H1 (cell line): ENCODE results near the gene CBX4. TPM values are rescaled to one million over a fixed set of nuclear protein-coding genes. Genes with fewer than 3 reads are reported as not detected.

ENCODE experiments used
- CTCF ChIA-PET: fragments of 300-600 bp; sonication (Branson Sonifier 250); formaldehyde crosslinking; loops from one replicate; lab custom pipeline; 2021; ENCODE audit not compliant: partially characterized antibody; lab: Charles Lee
- POLR2A ChIA-PET: fragments of 300-600 bp; sonication (Branson Sonifier 250); formaldehyde crosslinking; loops from one replicate; lab custom pipeline; 2021; ENCODE audit warnings: inconsistent platforms; ENCODE audit not compliant: partially characterized antibody; lab: Charles Lee
- DNase-seq, 2 experiments: peaks; one replicate each; pipeline versions ENCODE4 v3.0.0 to v3.0.0-alpha.2; 2010 to 2022; ENCODE audit warnings: low spot score in 2 of 2, low read depth in 1 of 2, mixed read lengths in 1 of 2
- FAIRE-seq: peaks from 2 replicates; lab custom pipeline; 2011; peaks lifted over from hg19 to GRCh38; lab: Jason Lieb, UNC
- H2AFZ ChIP-seq: 2 replicates; pipeline ENCODE4 v1.8.1; 2012; ENCODE audit warnings: low read length, inconsistent platforms
- H2AK5ac ChIP-seq: 2 replicates; pipeline ENCODE4 v1.6.1; 2013; ENCODE audit warnings: low read depth, low read length
- H2BK120ac ChIP-seq: replicated peaks from 2 replicates; pipeline ENCODE3; 2013; ENCODE audit warnings: low read depth, low read length, inconsistent platforms
- H2BK12ac ChIP-seq: 2 replicates; pipeline ENCODE4 v1.6.1; 2013; ENCODE audit warnings: low read depth, low read length
- H2BK15ac ChIP-seq: 2 replicates; pipeline ENCODE4 v1.6.1; 2013; ENCODE audit warnings: low read length
- H2BK20ac ChIP-seq: 2 replicates; pipeline ENCODE4 v1.6.1; 2013; ENCODE audit warnings: low read length
- H2BK5ac ChIP-seq: 2 replicates; pipeline ENCODE4 v1.6.1; 2013; ENCODE audit warnings: low read depth, low read length
- H3K14ac ChIP-seq: 2 replicates; pipeline ENCODE4 v1.6.1; 2013; ENCODE audit warnings: inconsistent platforms; ENCODE audit not compliant: insufficient read length
- H3K18ac ChIP-seq: 2 replicates; pipeline ENCODE4 v1.6.1; 2013; ENCODE audit warnings: low read length; ENCODE audit errors: extremely low read depth
- H3K23ac ChIP-seq: 2 replicates; pipeline ENCODE4 v1.6.1; 2013; ENCODE audit warnings: inconsistent platforms; ENCODE audit not compliant: insufficient read length
- H3K23me2 ChIP-seq: 2 replicates; pipeline ENCODE4 v1.6.1; 2013; ENCODE audit warnings: low read depth, low read length
- H3K27ac ChIP-seq: 2 replicates; pipeline ENCODE4 v1.6.1; 2011; ENCODE audit warnings: low read depth, low read length, inconsistent platforms
- H3K27me3 ChIP-seq, 4 experiments: replicated peaks in 1 of 4; 1 replicate in 1 of 4; 2 replicates in 3 of 4; pipeline versions ENCODE4 v1.6.1 to v1.8.1; 2011 to 2013; ENCODE audit warnings: low read length in 3 of 4, mild to moderate bottlenecking in 3 of 4, inconsistent platforms in 2 of 4, mixed read lengths in 2 of 4, moderate library complexity in 1 of 4; ENCODE audit not compliant: control insufficient read depth in 3 of 4, insufficient read depth in 3 of 4; ENCODE audit errors: extremely low read depth in 1 of 4
- H3K36me3 ChIP-seq, 4 experiments: 2 replicates each; pipeline versions ENCODE4 v1.6.1 to v1.8.1; 2011 to 2013; ENCODE audit warnings: mild to moderate bottlenecking in 4 of 4, low read length in 3 of 4, moderate library complexity in 2 of 4, control low read depth in 1 of 4, inconsistent platforms in 1 of 4; ENCODE audit not compliant: insufficient read depth in 4 of 4, control insufficient read depth in 2 of 4
- H3K4ac ChIP-seq: replicated peaks from 2 replicates; pipeline ENCODE3; 2013; ENCODE audit warnings: low read length, low read depth, mixed read lengths, inconsistent platforms; ENCODE audit not compliant: insufficient read length
- H3K4me1 ChIP-seq, 4 experiments: replicated peaks in 1 of 4; 1 replicate in 1 of 4; 2 replicates in 3 of 4; pipeline versions ENCODE4 v1.6.1 to v1.8.1; 2011 to 2013; ENCODE audit warnings: low read length in 3 of 4, inconsistent platforms in 2 of 4, mixed read lengths in 1 of 4; ENCODE audit not compliant: insufficient read depth in 4 of 4, control insufficient read depth in 3 of 4
- H3K4me2 ChIP-seq, 2 experiments: 2 replicates each; pipeline versions ENCODE4 v1.6.1 to v1.8.1; 2011 to 2013; ENCODE audit warnings: low read depth in 2 of 2, low read length in 2 of 2, control low read depth in 1 of 2, inconsistent platforms in 1 of 2, mild to moderate bottlenecking in 1 of 2; ENCODE audit not compliant: insufficient read depth in 1 of 2
- H3K4me3 ChIP-seq, 4 experiments: fragments of 200-600, 300-600 bp in 1 of 4; sonication (generic), shearing (Covaris generic), sonication (Bioruptor Twin) in 1 of 4; 2 replicates each; pipeline versions ENCODE4 v1.5.1 to v1.8.1; 2011 to 2016; ENCODE audit warnings: low read length in 4 of 4, low read depth in 3 of 4, control low read depth in 2 of 4, inconsistent platforms in 2 of 4, mild to moderate bottlenecking in 2 of 4, mixed read lengths in 1 of 4, moderate library complexity in 1 of 4; ENCODE audit not compliant: insufficient read depth in 2 of 4; ENCODE audit errors: extremely low read depth in 1 of 4
- H3K56ac ChIP-seq: replicated peaks from 2 replicates; pipeline ENCODE3; 2013; ENCODE audit warnings: low read depth, mild to moderate bottlenecking, mixed read lengths, low read length, inconsistent platforms; ENCODE audit not compliant: insufficient read length
- H3K79me1 ChIP-seq: 2 replicates; pipeline ENCODE4 v1.6.1; 2013; ENCODE audit warnings: low read depth, low read length, control low read depth
- H3K79me2 ChIP-seq, 2 experiments: 2 replicates each; pipeline versions ENCODE4 v1.6.1 to v1.8.1; 2012 to 2013; ENCODE audit warnings: low read length in 2 of 2, mild to moderate bottlenecking in 2 of 2, inconsistent platforms in 1 of 2; ENCODE audit not compliant: insufficient read depth in 2 of 2, control insufficient read depth in 1 of 2
- H3K9ac ChIP-seq, 4 experiments: replicated peaks in 1 of 4; 1 replicate in 1 of 4; 2 replicates in 3 of 4; pipeline versions ENCODE4 v1.6.1 to v1.8.1; 2011 to 2013; ENCODE audit warnings: low read depth in 3 of 4, low read length in 3 of 4, control low read depth in 2 of 4, mild to moderate bottlenecking in 2 of 4, moderate library complexity in 2 of 4, inconsistent platforms in 1 of 4; ENCODE audit errors: extremely low read depth in 1 of 4
- H3K9me3 ChIP-seq, 2 experiments: 2 replicates each; pipeline versions ENCODE4 v1.6.1 to v1.8.1; 2012 to 2013; ENCODE audit warnings: mild to moderate bottlenecking in 2 of 2, moderate library complexity in 2 of 2, control low read depth in 1 of 2, inconsistent platforms in 1 of 2, low read depth in 1 of 2, low read length in 1 of 2, mixed read lengths in 1 of 2; ENCODE audit not compliant: insufficient read depth in 2 of 2
- H4K20me1 ChIP-seq, 2 experiments: replicated peaks in 1 of 2; 2 replicates each; pipeline versions ENCODE3 to v1.8.1; 2011 to 2013; ENCODE audit warnings: inconsistent platforms in 2 of 2, low read length in 2 of 2, mild to moderate bottlenecking in 1 of 2; ENCODE audit not compliant: insufficient read depth in 2 of 2, control insufficient read depth in 1 of 2
- H4K5ac ChIP-seq: 2 replicates; pipeline ENCODE4 v1.6.1; 2013; ENCODE audit warnings: low read length, low read depth, mixed read lengths, inconsistent platforms; ENCODE audit not compliant: insufficient read length
- H4K8ac ChIP-seq: 2 replicates; pipeline ENCODE4 v1.8.0; 2013; ENCODE audit warnings: mild to moderate bottlenecking, moderate library complexity, low read length, inconsistent platforms; ENCODE audit not compliant: insufficient read depth; ENCODE audit errors: extremely low read depth
- H4K91ac ChIP-seq: replicated peaks from 2 replicates; pipeline ENCODE3; 2013; ENCODE audit warnings: low read length, mixed read lengths, inconsistent platforms; ENCODE audit not compliant: insufficient read length
- ATF3 ChIP-seq: IDR thresholded peaks from 2 replicates; pipeline ENCODE4 v1.6.1; 2011; ENCODE audit warnings: low read depth, mild to moderate bottlenecking, low read length; ENCODE audit not compliant: insufficient read depth
- E2F6 ChIP-seq: IDR thresholded peaks from 2 replicates; pipeline ENCODE4 v1.6.1; 2012; ENCODE audit warnings: inconsistent platforms
- HDAC2 ChIP-seq, 2 experiments: fragments of 300-600 bp in 1 of 2; sonication (generic) in 1 of 2; IDR thresholded peaks; 2 replicates each; pipeline ENCODE4 v1.6.1; 2011 to 2012; ENCODE audit warnings: low read depth in 2 of 2, low read length in 2 of 2, mild to moderate bottlenecking in 2 of 2, moderate library complexity in 2 of 2, borderline replicate concordance in 1 of 2, inconsistent platforms in 1 of 2
- KDM5A ChIP-seq: fragments of 200-600 bp; IDR thresholded peaks from 2 replicates; pipeline ENCODE4 v1.7.1; 2012; ENCODE audit warnings: mild to moderate bottlenecking, low read length, inconsistent platforms, mixed read lengths
- POLR2A ChIP-seq, 2 experiments: IDR thresholded peaks; 1 replicate in 1 of 2; 2 replicates in 1 of 2; pipeline ENCODE4 v1.6.1; 2011; ENCODE audit warnings: low read depth in 2 of 2, low read length in 2 of 2, mild to moderate bottlenecking in 2 of 2; ENCODE audit errors: control extremely low read depth in 1 of 2
- RFX5 ChIP-seq: IDR thresholded peaks from 2 replicates; pipeline ENCODE4 v1.6.1; 2011; ENCODE audit warnings: low read depth, low read length, improper control_type of control experiment, borderline replicate concordance
- SRF ChIP-seq: IDR thresholded peaks from 2 replicates; pipeline ENCODE4 v1.6.1; 2011; ENCODE audit warnings: mild to moderate bottlenecking, low read depth, low read length, moderate library complexity
- TAF7 ChIP-seq: optimal IDR thresholded peaks from 2 replicates; pipeline ENCODE3; 2011; ENCODE audit warnings: low read depth, mild to moderate bottlenecking, inconsistent platforms, low read length, moderate library complexity, borderline replicate concordance
- WGBS, 2 experiments: shearing (Covaris generic) in 1 of 2; methylation state at CpG; one replicate each; pipeline versions ENCODE4 v1.1.6 to v1.1.7; 2013 to 2015; ENCODE audit warnings: low lambda C conversion rate in 2 of 2, mixed read lengths in 2 of 2, inconsistent platforms in 1 of 2, low coverage in 1 of 2, missing lambda C conversion rate in 1 of 2; ENCODE audit not compliant: insufficient replicate concordance in 2 of 2, insufficient coverage in 1 of 2, insufficient read length in 1 of 2; ENCODE audit errors: extremely low coverage in 1 of 2, missing lambda C conversion rate in 1 of 2; 5-methylcytosine and 5-hydroxymethylcytosine counted together
- polyA plus RNA-seq, 7 experiments: library from polyadenylated mRNA; depleted of rRNA in 3 of 7; stranded (reverse) in 5 of 7; unstranded in 2 of 7; fragments of >200 nt in 5 of 7; fragments of 200-250 nt in 2 of 7; gene quantifications; 1 replicate in 5 of 7; 2 replicates in 1 of 7; 4 replicates in 1 of 7; pipeline versions ENCODE4 v1.2.1 to v1.2.3, GENCODE V29; 2011 to 2013; ENCODE audit warnings: missing spikeins in 2 of 7, mixed read lengths in 2 of 7
- total RNA-seq: library from RNA; stranded (reverse); fragmentation: NEBNext Ultra II Directional; extraction: Animal tissue kit (Norgen Biotek cat#: 25700); gene quantifications from 2 replicates; pipeline ENCODE4 v1.2.1, GENCODE V29; 2021

The CBX4 gene
- total and polyA plus RNA-seq, 2 of the 8 experiments (the other 6 are each of a cell fraction or from before 2014, with no cell fraction given) = 1.8 to 4.0 TPM

GRCh38 chr17:79810130-79811010 is 28.9 kb downstream of the CBX4 start:
- peak overlapping the region; percentile 75 for H4K8ac ChIP-seq
- H2AK5ac ChIP-seq = no peak overlapping the region
- peak overlapping the region in 1 of 4 experiments; percentile 30; a peak in 1 of 7 replicates for H3K9ac ChIP-seq
- H4K91ac ChIP-seq = peak overlapping the region; percentile 77
- H3K36me3 ChIP-seq = peaks cover 0 to 10% (median 0%) of the 10 kb centered on the region in 4 experiments; a peak in 1 of 8 replicates
- no peaks in the 10 kb centered on the region for H3K79me1 ChIP-seq
- no peak overlapping the region for H2AFZ ChIP-seq
- no peaks in the 10 kb centered on the region for H3K79me2 ChIP-seq
- H3K9me3 ChIP-seq = no peaks in the 10 kb centered on the region
- H2BK5ac ChIP-seq = peak overlapping the region; percentile 52; the same call in 1 of the 2 replicates
- H3K4ac ChIP-seq = peak overlapping the region; percentile 21
- DNase-seq (peak in 1 of 2 experiments; percentile 79), FAIRE-seq (no peak)
- no peak overlapping the region; the same call in 1 of the 2 replicates for H3K18ac ChIP-seq
- H3K56ac ChIP-seq = no peak overlapping the region
- peaks cover 82 to 95% (median 93%) of the 10 kb centered on the region in 4 experiments for H3K27me3 ChIP-seq
- ChIA-PET CTCF (interaction anchor here (0.6 to 19.1 kb wide), 11 partner anchors 9 to 168 kb away, joined by 3 to 576 read pairs (median 5); partner anchors contain the start of genes CBX4 and CBX8), POLR2A (interaction anchor here (0.6 to 24.0 kb wide), 13 partner anchors 9 to 232 kb away, joined by 3 to 374 read pairs (median 3); partner anchors contain the start of genes CBX2, CBX4 and CBX8)
- peaks cover 0 to 54% (median 40%) of the 10 kb centered on the region in 4 experiments; a peak in 6 of 7 replicates for H3K4me1 ChIP-seq
- H3K27ac ChIP-seq = no peak overlapping the region
- no peak overlapping the region for H3K14ac ChIP-seq
- 2% methylated on average over 44 of the region's 79 CpGs; no CpG with 5 or more reads in 1 of the 2 experiments for WGBS, 2 experiments
- H3K23me2 ChIP-seq = peaks cover 5% of the 10 kb centered on the region
- H2BK120ac ChIP-seq = no peak overlapping the region
- peak overlapping the region in 2 of 4 experiments; percentile 16 to 55; a peak in 3 of 8 replicates for H3K4me3 ChIP-seq
- H4K5ac ChIP-seq = no peak overlapping the region
- peak overlapping the region; percentile 68; the same call in 1 of the 2 replicates for H2BK12ac ChIP-seq
- H2BK20ac ChIP-seq = no peak overlapping the region
- H3K23ac ChIP-seq = no peak overlapping the region
- peak overlapping the region; percentile 51 to 69 for H3K4me2 ChIP-seq
- H2BK15ac ChIP-seq = no peak overlapping the region
- H4K20me1 ChIP-seq = peaks cover 0 to 31% of the 10 kb centered on the region in 2 experiments
- TF ChIP-seq POLR2A (IDR thresholded peaks at IDR 0.05; ENCODE audit: control extremely low read depth in 1 of 2, low read depth in 2 of 2, low read length in 2 of 2) (no peak), KDM5A (no peak), SRF (peak; percentile 100), HDAC2 (IDR thresholded peaks at IDR 0.05; ENCODE audit: borderline replicate concordance in 1 of 2, low read depth in 2 of 2, low read length in 2 of 2) (peak in 1 of 2 experiments; percentile 11; a peak in 1 of 4 replicates), TAF7 (no peak), ATF3 (no peak), RFX5 (no peak), E2F6 (0 out of 2 replicates have a peak, but pooled peaks have one; percentile 18)
